SK-N-SH (cell line): ENCODE measurements around the gene DPYSL5.

Source experiments
- EP300 ChIP-seq, 2 experiments: IDR thresholded peaks; 2 replicates each; pipeline versions ENCODE4 v1.4.0 to v1.6.1; 2012; ENCODE audit warnings: borderline replicate concordance in 1 of 2, low read depth in 1 of 2, low read length in 1 of 2
- EZH2phosphoT487 ChIP-seq: fragments of 200-600 bp; sonication (generic); IDR thresholded peaks from 2 replicates; pipeline ENCODE4 v1.6.1; 2017; ENCODE audit warnings: low read depth, mixed run types, mild to moderate bottlenecking, antibody characterized with exemption, moderate library complexity, borderline replicate concordance
- POLR2AphosphoS5 ChIP-seq: IDR thresholded peaks from 2 replicates; pipeline ENCODE4 v1.6.1; 2012; ENCODE audit warnings: low read depth, low read length
- RFX5 ChIP-seq: IDR thresholded peaks from 2 replicates; pipeline ENCODE4 v1.6.1; 2012; ENCODE audit warnings: mild to moderate bottlenecking, improper control_type of control experiment, low read length
- TCF12 ChIP-seq: IDR thresholded peaks from 2 replicates; pipeline ENCODE4 v1.4.0; 2012
- TF ChIP-seq, protein P1 (sequence below): IDR thresholded peaks from 2 replicates; pipeline ENCODE4 v1.6.1; 2012; ENCODE audit warnings: mild to moderate bottlenecking, low read depth, low read length, moderate library complexity
- TF ChIP-seq, protein P2 (sequence below): fragments of 200-600 bp; sonication (generic); IDR thresholded peaks from 2 replicates; pipeline ENCODE4 v1.6.1; 2017; ENCODE audit warnings: antibody characterized with exemption, mild to moderate bottlenecking, moderate library complexity

DNA sequence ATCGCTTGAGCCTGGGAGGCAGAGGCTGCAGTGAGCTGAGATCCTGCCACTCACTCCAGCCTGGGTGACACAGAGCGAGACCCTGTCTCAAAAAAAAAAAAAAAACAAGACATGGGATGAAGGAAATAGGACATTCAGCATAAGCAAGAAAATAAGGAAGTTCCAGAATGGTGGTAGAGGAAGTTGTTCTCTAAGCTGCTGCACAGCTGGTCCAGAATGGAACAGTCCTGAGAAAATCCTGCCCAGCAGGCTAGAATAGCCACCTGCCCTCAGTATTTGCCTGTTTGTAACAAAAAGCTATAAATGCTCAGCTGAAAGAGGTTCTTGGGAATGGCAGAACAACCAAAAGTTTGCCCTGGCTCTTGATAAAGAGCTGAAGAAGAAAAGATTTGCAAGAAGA is 111.4 kb downstream of the DPYSL5 start:
- TF ChIP-seq RFX5 (no peak), EZH2phosphoT487 (no peak), POLR2AphosphoS5 (no peak), TCF12 (no peak), EP300 (IDR thresholded peaks at IDR 0.05; ENCODE audit: borderline replicate concordance in 1 of 2, low read depth in 1 of 2, low read length in 1 of 2) (no peak)
- TF ChIP-seq, protein P1, sequence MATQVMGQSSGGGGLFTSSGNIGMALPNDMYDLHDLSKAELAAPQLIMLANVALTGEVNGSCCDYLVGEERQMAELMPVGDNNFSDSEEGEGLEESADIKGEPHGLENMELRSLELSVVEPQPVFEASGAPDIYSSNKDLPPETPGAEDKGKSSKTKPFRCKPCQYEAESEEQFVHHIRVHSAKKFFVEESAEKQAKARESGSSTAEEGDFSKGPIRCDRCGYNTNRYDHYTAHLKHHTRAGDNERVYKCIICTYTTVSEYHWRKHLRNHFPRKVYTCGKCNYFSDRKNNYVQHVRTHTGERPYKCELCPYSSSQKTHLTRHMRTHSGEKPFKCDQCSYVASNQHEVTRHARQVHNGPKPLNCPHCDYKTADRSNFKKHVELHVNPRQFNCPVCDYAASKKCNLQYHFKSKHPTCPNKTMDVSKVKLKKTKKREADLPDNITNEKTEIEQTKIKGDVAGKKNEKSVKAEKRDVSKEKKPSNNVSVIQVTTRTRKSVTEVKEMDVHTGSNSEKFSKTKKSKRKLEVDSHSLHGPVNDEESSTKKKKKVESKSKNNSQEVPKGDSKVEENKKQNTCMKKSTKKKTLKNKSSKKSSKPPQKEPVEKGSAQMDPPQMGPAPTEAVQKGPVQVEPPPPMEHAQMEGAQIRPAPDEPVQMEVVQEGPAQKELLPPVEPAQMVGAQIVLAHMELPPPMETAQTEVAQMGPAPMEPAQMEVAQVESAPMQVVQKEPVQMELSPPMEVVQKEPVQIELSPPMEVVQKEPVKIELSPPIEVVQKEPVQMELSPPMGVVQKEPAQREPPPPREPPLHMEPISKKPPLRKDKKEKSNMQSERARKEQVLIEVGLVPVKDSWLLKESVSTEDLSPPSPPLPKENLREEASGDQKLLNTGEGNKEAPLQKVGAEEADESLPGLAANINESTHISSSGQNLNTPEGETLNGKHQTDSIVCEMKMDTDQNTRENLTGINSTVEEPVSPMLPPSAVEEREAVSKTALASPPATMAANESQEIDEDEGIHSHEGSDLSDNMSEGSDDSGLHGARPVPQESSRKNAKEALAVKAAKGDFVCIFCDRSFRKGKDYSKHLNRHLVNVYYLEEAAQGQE: no peak
- TF ChIP-seq, protein P2, sequence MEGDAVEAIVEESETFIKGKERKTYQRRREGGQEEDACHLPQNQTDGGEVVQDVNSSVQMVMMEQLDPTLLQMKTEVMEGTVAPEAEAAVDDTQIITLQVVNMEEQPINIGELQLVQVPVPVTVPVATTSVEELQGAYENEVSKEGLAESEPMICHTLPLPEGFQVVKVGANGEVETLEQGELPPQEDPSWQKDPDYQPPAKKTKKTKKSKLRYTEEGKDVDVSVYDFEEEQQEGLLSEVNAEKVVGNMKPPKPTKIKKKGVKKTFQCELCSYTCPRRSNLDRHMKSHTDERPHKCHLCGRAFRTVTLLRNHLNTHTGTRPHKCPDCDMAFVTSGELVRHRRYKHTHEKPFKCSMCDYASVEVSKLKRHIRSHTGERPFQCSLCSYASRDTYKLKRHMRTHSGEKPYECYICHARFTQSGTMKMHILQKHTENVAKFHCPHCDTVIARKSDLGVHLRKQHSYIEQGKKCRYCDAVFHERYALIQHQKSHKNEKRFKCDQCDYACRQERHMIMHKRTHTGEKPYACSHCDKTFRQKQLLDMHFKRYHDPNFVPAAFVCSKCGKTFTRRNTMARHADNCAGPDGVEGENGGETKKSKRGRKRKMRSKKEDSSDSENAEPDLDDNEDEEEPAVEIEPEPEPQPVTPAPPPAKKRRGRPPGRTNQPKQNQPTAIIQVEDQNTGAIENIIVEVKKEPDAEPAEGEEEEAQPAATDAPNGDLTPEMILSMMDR: no peak
